GM21786 (cell line): ENCODE measurements around the gene CYP39A1.

Experiments used
- ATAC-seq: cut with Tn5 transposase; IDR thresholded peaks from one replicate; pipeline ENCODE4 v1.9.1; 2021; ENCODE audit not compliant: unreplicated experiment

Gene CYP39A1

GRCh38 chr6:46652603-46653438 lies at the start of gene CYP39A1, which contains the start of gene SLC25A27:
Gene CYP39A1 (minus strand): TSS chr6:46652818. CDS start chr6:46652582, 236 bp downstream.
Gene SLC25A27 (plus strand): TSS chr6:46652975. CDS start chr6:46653193, 218 bp downstream.
- ATAC-seq, result peak; percentile 100

GRCh38 chr6:46699970-46700369 lies 47.4 kb upstream of the CYP39A1 start:
- ATAC-seq, result no peak

GRCh38 chr6:46690911-46691451 lies 38.4 kb upstream of the CYP39A1 start:
- ATAC-seq, result no peak

GRCh38 chr6:46690141-46690755 lies 37.6 kb upstream of the CYP39A1 start:
- ATAC-seq, result no peak

GRCh38 chr6:46689657-46690056 lies 37.0 kb upstream of the CYP39A1 start:
- ATAC-seq, result no peak

GRCh38 chr6:46688966-46689335 lies 36.3 kb upstream of the CYP39A1 start:
- no peak for ATAC-seq

- no peak for ATAC-seq
Observed at GRCh38 chr6:46688117-46688965, 35.7 kb upstream of the CYP39A1 start.

- ATAC-seq, result no peak
Observed at GRCh38 chr6:46687619-46688097, 35.0 kb upstream of the CYP39A1 start, which contains the start of gene TDRD6. Gene TDRD6 (plus strand): TSS chr6:46687885. CDS start chr6:46688129, 244 bp downstream.

GRCh38 chr6:46684771-46685170 lies 32.2 kb upstream of the CYP39A1 start:
- ATAC-seq, result no peak

- ATAC-seq, result no peak
Observed at GRCh38 chr6:46677314-46677654, 24.7 kb upstream of the CYP39A1 start.

GRCh38 chr6:46676604-46677313 lies 24.1 kb upstream of the CYP39A1 start:
- ATAC-seq, result no peak

GRCh38 chr6:46674410-46674809 lies 21.8 kb upstream of the CYP39A1 start:
- ATAC-seq, result no peak

GRCh38 chr6:46667377-46667776 lies 14.8 kb upstream of the CYP39A1 start:
- ATAC-seq, result no peak

GRCh38 chr6:46661483-46661882 lies 8.9 kb upstream of the CYP39A1 start:
- no peak for ATAC-seq

GRCh38 chr6:46657642-46658041 lies 5.0 kb upstream of the CYP39A1 start:
- no peak for ATAC-seq

- ATAC-seq, result no peak
Observed at GRCh38 chr6:46655803-46656202, 3.2 kb upstream of the CYP39A1 start.

GRCh38 chr6:46653439-46654195 lies 999 bp upstream of the CYP39A1 start:
- ATAC-seq, result no peak

GRCh38 chr6:46652232-46652602 lies 401 bp downstream of the CYP39A1 start:
- ATAC-seq, result no peak

- ATAC-seq, result no peak
Observed at GRCh38 chr6:46651816-46652215, 802 bp downstream of the CYP39A1 start.

GRCh38 chr6:46651006-46651405 lies 1.6 kb downstream of the CYP39A1 start:
- no peak for ATAC-seq
